ENCODE results near the gene AURKAIP1.

The AURKAIP1 gene

GRCh38 chr1:1331068-1331965 lies 43.7 kb downstream of the AURKAIP1 start, which contains the start of gene TAS1R3:
TSS of gene TAS1R3 (plus strand) at chr1:1331280. CDS start at chr1:1331346, 66 bp downstream.
- no peak for DNase-seq

- no peak for DNase-seq
Observed at GRCh38 chr1:1330366-1331067, 44.5 kb downstream of the AURKAIP1 start.

GRCh38 chr1:1329304-1330210 lies 45.5 kb downstream of the AURKAIP1 start:
- no peak for DNase-seq

- DNase-seq, result no peak
Observed at GRCh38 chr1:1328254-1328653, 46.8 kb downstream of the AURKAIP1 start.

GRCh38 chr1:1327291-1327690 lies 47.7 kb downstream of the AURKAIP1 start:
- no peak for DNase-seq

GRCh38 chr1:1326075-1326605 lies 48.9 kb downstream of the AURKAIP1 start:
- DNase-seq, result no peak

- DNase-seq, result no peak
Observed at GRCh38 chr1:1325288-1326074, 49.5 kb downstream of the AURKAIP1 start.

GRCh38 chr1:1324524-1325287 lies 50.3 kb downstream of the AURKAIP1 start, which contains the start of the genes CPTP and INTS11:
TSS of gene CPTP (plus strand) at chr1:1324802. CDS start at chr1:1326911, 2,109 bp downstream.
TSS of gene INTS11 (minus strand) at chr1:1324660. CDS start at chr1:1324608, 52 bp downstream.
- peak; percentile 93 to 96 for DNase-seq

- no peak for DNase-seq
Observed at GRCh38 chr1:1324084-1324523, 50.9 kb downstream of the AURKAIP1 start.
